Activated CD4-positive, alpha-beta T cell treated with anti-CD3 and anti-CD28 coated beads, Interleukin-2, amount 10 ng/mL, durations not matched to agents 7 days and 5 days (primary cell): ENCODE measurements around the gene MRPL48. TPM values are rescaled to one million over a fixed set of nuclear protein-coding genes. Genes with fewer than 3 reads are reported as not detected.
"Not testable (repeated sequence)": the region's sequence is repeated elsewhere in the genome, so short reads cannot be mapped to it uniquely, and the experiment has no call there.

Experiments used
- CTCF ChIA-PET: fragments of 350-600 bp; sonication (Branson Sonifier 250); formaldehyde crosslinking; loops from one replicate; lab custom pipeline; 2021; ENCODE audit warnings: antibody characterized with exemption; lab: Charles Lee
- POLR2A ChIA-PET: fragments of 350-600 bp; sonication (Branson Sonifier 250); formaldehyde crosslinking; loops from one replicate; lab custom pipeline; 2021; ENCODE audit warnings: antibody characterized with exemption; lab: Charles Lee
- DNase-seq: peaks from one replicate; pipeline ENCODE4 v3.0.0-alpha.2; 2020
- H3K27ac Mint-ChIP-seq: one replicate; pipeline ENCODE4 v1.8.0; 2021; ENCODE audit warnings: mild to moderate bottlenecking, moderate library complexity, mixed read lengths
- H3K27me3 Mint-ChIP-seq: one replicate; pipeline ENCODE4 v1.8.0; 2021; ENCODE audit warnings: mixed read lengths
- H3K36me3 Mint-ChIP-seq: one replicate; pipeline ENCODE4 v1.8.0; 2021; ENCODE audit warnings: low read depth, mixed read lengths
- H3K4me1 Mint-ChIP-seq: one replicate; pipeline ENCODE4 v1.8.0; 2021; ENCODE audit warnings: mixed read lengths
- H3K4me3 Mint-ChIP-seq: one replicate; pipeline ENCODE4 v1.8.0; 2021; ENCODE audit warnings: mild to moderate bottlenecking, moderate library complexity, mixed read lengths
- H3K9me3 Mint-ChIP-seq: one replicate; pipeline ENCODE4 v1.8.0; 2021; ENCODE audit warnings: mixed read lengths
- total RNA-seq, 2 experiments: library from RNA; stranded (reverse); gene quantifications; one replicate each; pipeline ENCODE4 v1.2.3, GENCODE V29; 2021

The MRPL48 gene
- total RNA-seq, 2 experiments from 2014 or later: 50.5 to 50.9 TPM

- peak overlapping the region; percentile 86 for H3K4me3 Mint-ChIP-seq
- H3K36me3 Mint-ChIP-seq: peaks cover 21% of the 10 kb centered on the region
- no peak for DNase-seq
- H3K4me1 Mint-ChIP-seq: peaks cover 31% of the 10 kb centered on the region
- H3K27ac Mint-ChIP-seq: no peak overlapping the region
- no peaks in the 10 kb centered on the region for H3K27me3 Mint-ChIP-seq
- ChIA-PET CTCF (no interaction called here), POLR2A (no interaction called here)
- H3K9me3 Mint-ChIP-seq: no peaks in the 10 kb centered on the region
These were observed 29.2 kb upstream of the MRPL48 start for GRCh38 chr11:73758451-73758850.

DNA sequence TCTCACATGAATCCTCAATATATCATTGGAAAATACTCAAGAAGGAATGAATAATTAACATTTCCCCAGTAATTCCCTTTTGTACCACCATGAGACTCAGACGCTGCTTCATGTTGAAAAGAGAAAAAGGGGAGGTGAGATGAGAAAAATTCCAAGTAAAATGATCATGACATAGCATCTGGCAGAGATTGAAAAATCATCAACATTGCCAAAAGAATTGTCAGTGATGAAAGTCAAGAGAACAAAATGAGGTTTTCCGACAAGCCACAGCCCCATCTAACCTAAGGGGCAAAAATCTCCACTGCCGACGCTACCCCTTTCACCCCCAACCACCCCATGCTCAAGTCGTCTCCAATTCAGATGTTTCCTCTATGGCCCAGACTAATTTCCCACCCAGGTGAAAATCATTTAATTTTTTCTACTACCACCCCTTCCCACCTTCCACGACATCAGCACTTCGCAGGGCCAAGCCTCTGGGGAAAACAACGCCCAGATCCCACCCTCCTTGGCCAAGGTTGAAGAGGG, 28.0 kb upstream of the MRPL48 start:
- ChIA-PET POLR2A (interaction anchor here (2.6 kb wide), 1 partner anchor 28 kb away, joined by 6 read pairs; the partner anchor contains the start of gene MRPL48), CTCF (interaction anchor here (0.9 to 8.7 kb wide), 3 partner anchors 19 to 40 kb away, joined by 3 to 70 read pairs (median 7); partner anchors contain the start of gene MRPL48)
- H3K9me3 Mint-ChIP-seq: no peaks in the 10 kb centered on the region
- peak overlapping the region; percentile 89 for H3K27ac Mint-ChIP-seq
- DNase-seq: no peak
- peaks cover 13% of the 10 kb centered on the region for H3K36me3 Mint-ChIP-seq
- H3K4me1 Mint-ChIP-seq: peaks cover 30% of the 10 kb centered on the region
- H3K27me3 Mint-ChIP-seq: no peaks in the 10 kb centered on the region
- peak overlapping the region; percentile 86 for H3K4me3 Mint-ChIP-seq

- ChIA-PET CTCF (interaction anchor here (0.9 to 8.7 kb wide), 4 partner anchors 18 to 171 kb away, joined by 3 to 70 read pairs (median 6); partner anchors contain the start of gene MRPL48), POLR2A (interaction anchor here (2.3 to 2.6 kb wide), 2 partner anchors 19 to 28 kb away, joined by 6 to 12 read pairs; partner anchors contain the start of gene MRPL48)
- H3K27me3 Mint-ChIP-seq: peaks cover under 1% of the 10 kb centered on the region
- H3K4me3 Mint-ChIP-seq: peak overlapping the region; percentile 86
- H3K9me3 Mint-ChIP-seq: no peaks in the 10 kb centered on the region
- peak; percentile 8 for DNase-seq
- H3K4me1 Mint-ChIP-seq: peaks cover 30% of the 10 kb centered on the region
- peaks cover 13% of the 10 kb centered on the region for H3K36me3 Mint-ChIP-seq
- H3K27ac Mint-ChIP-seq: peak overlapping the region; percentile 89
These were observed 27.5 kb upstream of the MRPL48 start for GRCh38 chr11:73760135-73760678.

DNA sequence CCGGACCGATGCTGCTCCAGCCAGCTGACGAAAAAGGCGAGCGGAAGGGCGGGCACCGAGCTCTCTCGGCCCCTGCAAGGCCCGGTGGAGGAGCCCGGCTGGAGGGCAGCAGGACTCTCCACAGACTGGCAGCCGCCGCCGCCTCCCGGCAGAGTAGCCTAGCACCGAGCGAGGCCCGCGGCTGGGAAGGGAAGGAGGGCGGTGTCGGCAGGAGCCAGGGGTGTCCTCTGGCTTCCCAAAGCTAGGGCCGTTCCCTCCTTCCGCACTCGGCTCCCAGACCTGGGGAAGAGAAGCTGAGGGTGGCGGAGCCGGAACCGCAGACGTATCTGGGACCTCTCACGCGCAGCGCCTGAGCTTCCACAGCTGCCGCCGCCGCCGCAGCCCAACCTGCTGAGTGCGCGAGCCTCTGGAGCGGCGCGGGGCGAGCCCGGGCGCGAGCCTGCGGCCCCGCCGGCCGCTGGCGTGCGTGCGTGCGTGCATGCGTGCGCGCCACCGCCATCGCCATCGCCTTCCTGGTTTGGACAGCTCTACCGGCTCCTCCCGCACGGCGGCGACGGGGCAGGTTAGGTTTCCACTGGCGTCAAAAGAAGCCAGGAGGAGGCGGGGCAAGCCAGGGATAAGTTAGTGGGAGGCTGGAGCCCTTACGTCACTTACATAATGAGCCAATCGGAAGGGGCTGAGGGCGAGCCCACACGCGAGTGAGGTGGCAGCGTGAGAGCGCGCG, 26.8 kb upstream of the MRPL48 start, which contains the start of gene RAB6A:
RAB6A (minus strand) TSS at position 396 of the 724 bp plus-strand sequence. CDS start 439 bp downstream, outside the sequence.
- Mint-ChIP-seq H3K27me3 (peaks cover 6% of the 10 kb centered on the region), H3K27ac (peak within 1 kb of the TSS; percentile 91), H3K4me3 (peak within 1 kb of the TSS; percentile 86), H3K36me3 (peaks cover 13% of the 10 kb centered on the region), H3K9me3 (no peaks in the 10 kb centered on the region), H3K4me1 (peaks cover 30% of the 10 kb centered on the region)
- ChIA-PET CTCF (interaction anchor here (0.9 to 8.7 kb wide), 6 partner anchors 17 to 171 kb away, joined by 3 to 70 read pairs (median 4); partner anchors contain the start of gene MRPL48), POLR2A (interaction anchor here (0.8 to 2.6 kb wide), 3 partner anchors 17 to 27 kb away, joined by 4 to 12 read pairs (median 6); partner anchors contain the start of gene MRPL48)
- DNase-seq: peak; percentile 100

- CTCF ChIA-PET: interaction anchor here (1.0 to 8.7 kb wide), 5 partner anchors 17 to 170 kb away, joined by 3 to 70 read pairs (median 4); partner anchors contain the start of gene MRPL48
- H3K27ac Mint-ChIP-seq: peak overlapping the region; percentile 91
- H3K36me3 Mint-ChIP-seq: peaks cover 13% of the 10 kb centered on the region
- POLR2A ChIA-PET: interaction anchor here (0.8 to 2.6 kb wide), 3 partner anchors 17 to 26 kb away, joined by 4 to 12 read pairs (median 6); partner anchors contain the start of gene MRPL48
- H3K4me3 Mint-ChIP-seq: peak overlapping the region; percentile 86
- no peak for DNase-seq
- H3K27me3 Mint-ChIP-seq: peaks cover 11% of the 10 kb centered on the region
- H3K4me1 Mint-ChIP-seq: peaks cover 30% of the 10 kb centered on the region
- H3K9me3 Mint-ChIP-seq: no peaks in the 10 kb centered on the region
These were observed 26.2 kb upstream of the MRPL48 start for GRCh38 chr11:73761403-73761945.

GRCh38 chr11:73762732-73763131, 24.9 kb upstream of the MRPL48 start:
- no peak overlapping the region for H3K4me3 Mint-ChIP-seq
- CTCF ChIA-PET: interaction anchor here (0.6 to 8.7 kb wide), 4 partner anchors 15 to 1348 kb away, joined by 3 to 70 read pairs (median 4); no protein-coding TSS in a partner anchor
- peaks cover 9% of the 10 kb centered on the region for H3K36me3 Mint-ChIP-seq
- peaks cover 28% of the 10 kb centered on the region for H3K4me1 Mint-ChIP-seq
- POLR2A ChIA-PET: no interaction called here
- H3K27ac Mint-ChIP-seq: no peak overlapping the region
- H3K9me3 Mint-ChIP-seq: no peaks in the 10 kb centered on the region
- DNase-seq: no peak
- H3K27me3 Mint-ChIP-seq: peaks cover 18% of the 10 kb centered on the region

GRCh38 chr11:73766763-73767162, 20.9 kb upstream of the MRPL48 start:
- Mint-ChIP-seq H3K36me3 (no peaks in the 10 kb centered on the region), H3K4me3 (no peak overlapping the region), H3K27me3 (peaks cover 18% of the 10 kb centered on the region), H3K27ac (no peak overlapping the region), H3K4me1 (peaks cover 2% of the 10 kb centered on the region), H3K9me3 (no peaks in the 10 kb centered on the region)
- ChIA-PET CTCF (interaction anchor here (8.7 kb wide), 1 partner anchor 12 kb away, joined by 70 read pairs; no protein-coding TSS in a partner anchor), POLR2A (interaction anchor here (1.0 kb wide), 1 partner anchor 13 kb away, joined by 3 read pairs; no protein-coding TSS in a partner anchor)
- DNase-seq: no peak

DNA sequence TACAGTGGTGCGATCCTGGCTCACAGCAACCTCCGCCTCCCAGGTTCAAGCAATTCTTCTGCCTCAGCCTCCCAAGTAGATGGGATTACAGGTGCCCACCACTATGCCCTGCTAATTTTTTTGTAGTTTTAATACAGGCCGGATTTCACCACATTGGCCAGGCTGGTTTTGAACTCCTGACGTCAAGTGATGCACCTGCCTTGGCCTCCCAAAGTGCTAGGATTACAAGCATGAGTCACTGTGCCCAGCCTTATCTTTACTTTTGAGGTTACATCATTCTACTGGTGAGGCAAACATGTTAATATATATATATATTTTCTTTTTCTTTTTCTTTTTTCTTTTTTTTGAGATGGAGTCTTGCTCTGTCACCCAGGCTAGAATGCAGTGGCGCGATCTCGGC, 16.9 kb upstream of the MRPL48 start:
- peaks cover 13% of the 10 kb centered on the region for H3K27me3 Mint-ChIP-seq
- H3K36me3 Mint-ChIP-seq, H3K9me3 Mint-ChIP-seq, DNase-seq, H3K4me3 Mint-ChIP-seq, POLR2A ChIA-PET, H3K4me1 Mint-ChIP-seq, H3K27ac Mint-ChIP-seq, CTCF ChIA-PET: not testable (repeated sequence)

- H3K27me3 Mint-ChIP-seq: no peaks in the 10 kb centered on the region
- peaks cover 23% of the 10 kb centered on the region for H3K4me1 Mint-ChIP-seq
- H3K9me3 Mint-ChIP-seq: no peaks in the 10 kb centered on the region
- H3K4me3 Mint-ChIP-seq: peak overlapping the region; percentile 83
- H3K27ac Mint-ChIP-seq: peak overlapping the region; percentile 100
- DNase-seq: peak; percentile 99
- POLR2A ChIA-PET: interaction anchor here (0.7 to 1.6 kb wide), 4 partner anchors 8 to 518 kb away, joined by 3 to 12 read pairs (median 4); partner anchors contain the start of genes MRPL48 and RAB6A
- no peaks in the 10 kb centered on the region for H3K36me3 Mint-ChIP-seq
- CTCF ChIA-PET: interaction anchor here (0.6 to 5.9 kb wide), 3 partner anchors 9 to 176 kb away, joined by 4 to 70 read pairs (median 7); partner anchors contain the start of genes MRPL48 and RAB6A
These were observed 8.4 kb upstream of the MRPL48 start for GRCh38 chr11:73779084-73779902.

DNA sequence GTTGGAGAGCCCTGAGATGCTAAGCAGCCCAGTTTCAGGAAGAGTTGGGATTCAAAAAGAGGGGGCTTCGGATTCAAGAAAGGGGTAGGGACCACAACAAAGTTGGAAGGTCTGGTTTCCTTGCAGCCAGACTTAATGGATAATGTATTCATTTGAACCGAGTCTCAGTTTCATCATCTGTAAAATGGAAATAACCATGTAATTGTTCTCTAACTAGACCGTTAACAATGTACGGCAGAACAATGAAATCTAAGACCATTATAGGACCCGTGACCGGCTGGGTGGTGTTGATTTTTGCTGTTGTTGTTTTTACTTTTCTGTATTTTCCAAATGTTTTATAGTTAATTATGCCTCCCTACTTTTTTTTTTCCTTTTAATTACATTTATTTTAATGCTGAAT, 6.4 kb upstream of the MRPL48 start:
- Mint-ChIP-seq H3K4me1 (peaks cover 28% of the 10 kb centered on the region), H3K27me3 (no peaks in the 10 kb centered on the region), H3K4me3 (no peak overlapping the region), H3K27ac (peak overlapping the region; percentile 62), H3K36me3 (no peaks in the 10 kb centered on the region), H3K9me3 (no peaks in the 10 kb centered on the region)
- POLR2A ChIA-PET: no interaction called here
- DNase-seq: no peak
- CTCF ChIA-PET: interaction anchor here (0.6 to 5.9 kb wide), 2 partner anchors 17 to 677 kb away, joined by 3 to 70 read pairs; partner anchors contain the start of gene RAB6A

- CTCF ChIA-PET: interaction anchor here (0.6 kb wide), 1 partner anchor 21 kb away, joined by 3 read pairs; no protein-coding TSS in a partner anchor
- peaks cover 31% of the 10 kb centered on the region for H3K4me1 Mint-ChIP-seq
- no peak overlapping the region for H3K4me3 Mint-ChIP-seq
- H3K9me3 Mint-ChIP-seq: no peaks in the 10 kb centered on the region
- no peaks in the 10 kb centered on the region for H3K36me3 Mint-ChIP-seq
- POLR2A ChIA-PET: no interaction called here
- H3K27me3 Mint-ChIP-seq: no peaks in the 10 kb centered on the region
- no peak overlapping the region for H3K27ac Mint-ChIP-seq
- DNase-seq: no peak
These were observed 4.1 kb upstream of the MRPL48 start for GRCh38 chr11:73783483-73784020.
